Hematopoietic multipotent progenitor cell treated with erythropoietin and hydrocortisone succinate and interleukin-3 and kit ligand, for 8 days (in vitro differentiated cells): ENCODE results near the gene AKAP8L.
A peak's percentile ranks its signal among the peaks of the same experiment; 100 is the strongest.

ENCODE experiments used
- DNase-seq: peaks from one replicate; pipeline ENCODE4 v3.0.0-alpha.2; 2015

The AKAP8L gene

GRCh38 chr19:15418579-15419412 lies at the start of gene AKAP8L:
Gene AKAP8L (minus strand): TSS chr19:15418988. CDS start chr19:15418923, 65 bp downstream.
- peak; percentile 100 for DNase-seq

GRCh38 chr19:15467734-15468214 lies 49.0 kb upstream of the AKAP8L start:
- no peak for DNase-seq

- DNase-seq = peak; percentile 53
These were observed 48.3 kb upstream of the AKAP8L start for GRCh38 chr19:15466851-15467733.

GRCh38 chr19:15464394-15465385 lies 45.9 kb upstream of the AKAP8L start, which contains the start of gene RASAL3:
Gene RASAL3 (minus strand): TSS chr19:15464544. CDS start chr19:15464358, 186 bp downstream.
- peak; percentile 46 for DNase-seq

GRCh38 chr19:15463861-15464371 lies 45.1 kb upstream of the AKAP8L start:
- peak; percentile 39 for DNase-seq

GRCh38 chr19:15461694-15462093 lies 42.9 kb upstream of the AKAP8L start:
- no peak for DNase-seq

GRCh38 chr19:15457701-15458484 lies 39.1 kb upstream of the AKAP8L start:
- no peak for DNase-seq

- DNase-seq = no peak
These were observed 38.3 kb upstream of the AKAP8L start for GRCh38 chr19:15456871-15457700.

- no peak for DNase-seq
These were observed 37.7 kb upstream of the AKAP8L start for GRCh38 chr19:15456441-15456840.

- no peak for DNase-seq
These were observed 37.2 kb upstream of the AKAP8L start for GRCh38 chr19:15455996-15456395.

GRCh38 chr19:15453906-15454860 lies 35.4 kb upstream of the AKAP8L start:
- DNase-seq = no peak

GRCh38 chr19:15453091-15453578 lies 34.3 kb upstream of the AKAP8L start:
- DNase-seq = no peak

GRCh38 chr19:15452111-15453047 lies 33.6 kb upstream of the AKAP8L start:
- peak; percentile 89 for DNase-seq

GRCh38 chr19:15450528-15450890 lies 31.7 kb upstream of the AKAP8L start:
- DNase-seq = no peak

GRCh38 chr19:15449620-15450527 lies 31.1 kb upstream of the AKAP8L start, which contains the start of gene WIZ:
Gene WIZ (minus strand): TSS chr19:15449956. CDS start chr19:15448307, 1,649 bp downstream.
- DNase-seq = peak; percentile 81
